ENCODE measurements around the gene COL6A2.
"Not testable (repeated sequence)": the region's sequence is repeated elsewhere in the genome, so short reads cannot be mapped to it uniquely, and the experiment has no call there.

COL6A2 gene

GRCh38 chr21:46168659-46169386, 70.9 kb downstream of the COL6A2 start:
- no peak overlapping the region for H3K4me3 ChIP-seq (ENCODE audit: low read depth, low read length)
- no peak overlapping the region for H3K27ac ChIP-seq
- no peak overlapping the region for H3K4me2 ChIP-seq (ENCODE audit: low read length)
- H2AFZ ChIP-seq, result no peak overlapping the region
- H3K79me2 ChIP-seq, result no peaks in the 10 kb centered on the region
- H3K36me3 ChIP-seq (ENCODE audit: control insufficient read depth, insufficient read depth, low read length), result no peaks in the 10 kb centered on the region
- H3K9ac ChIP-seq, result no peak overlapping the region
- no peaks in the 10 kb centered on the region for H3K4me1 ChIP-seq
- TF ChIP-seq CTCF (IDR thresholded peaks at IDR 0.05), result no peak
- H3K9me3 ChIP-seq (ENCODE audit: control insufficient read depth, low read length), result no peaks in the 10 kb centered on the region
- H3K27me3 ChIP-seq (ENCODE audit: control insufficient read depth, insufficient read depth, low read length), result no peaks in the 10 kb centered on the region

- not testable (repeated sequence) for H3K4me1 ChIP-seq; H3K36me3 ChIP-seq (ENCODE audit: control insufficient read depth, insufficient read depth, low read length); H2AFZ ChIP-seq; H3K27ac ChIP-seq; H3K4me2 ChIP-seq (ENCODE audit: low read length); H3K4me3 ChIP-seq (ENCODE audit: low read depth, low read length); H3K9me3 ChIP-seq (ENCODE audit: control insufficient read depth, low read length); H3K79me2 ChIP-seq; H3K27me3 ChIP-seq (ENCODE audit: control insufficient read depth, insufficient read depth, low read length); H3K9ac ChIP-seq
Measured at GRCh38 chr21:46170436-46171193, 72.7 kb downstream of the COL6A2 start.

GRCh38 chr21:46171585-46171984, 73.7 kb downstream of the COL6A2 start:
- H2AFZ ChIP-seq, result no peak overlapping the region
- H3K27me3 ChIP-seq (ENCODE audit: control insufficient read depth, insufficient read depth, low read length), result no peaks in the 10 kb centered on the region
- no peak for TF ChIP-seq CTCF (IDR thresholded peaks at IDR 0.05)
- H3K4me2 ChIP-seq (ENCODE audit: low read length), result no peak overlapping the region
- H3K9ac ChIP-seq, result no peak overlapping the region
- H3K36me3 ChIP-seq (ENCODE audit: control insufficient read depth, insufficient read depth, low read length), result no peaks in the 10 kb centered on the region
- no peak overlapping the region for H3K27ac ChIP-seq
- no peaks in the 10 kb centered on the region for H3K9me3 ChIP-seq (ENCODE audit: control insufficient read depth, low read length)
- H3K79me2 ChIP-seq, result no peaks in the 10 kb centered on the region
- no peaks in the 10 kb centered on the region for H3K4me1 ChIP-seq
- H3K4me3 ChIP-seq (ENCODE audit: low read depth, low read length), result no peak overlapping the region

GRCh38 chr21:46171996-46172862, 74.3 kb downstream of the COL6A2 start:
- no peak for TF ChIP-seq CTCF (IDR thresholded peaks at IDR 0.05)
- no peaks in the 10 kb centered on the region for H3K9me3 ChIP-seq (ENCODE audit: control insufficient read depth, low read length)
- no peak overlapping the region for H2AFZ ChIP-seq
- H3K79me2 ChIP-seq, result no peaks in the 10 kb centered on the region
- H3K4me1 ChIP-seq, result no peaks in the 10 kb centered on the region
- no peak overlapping the region for H3K9ac ChIP-seq
- H3K27me3 ChIP-seq (ENCODE audit: control insufficient read depth, insufficient read depth, low read length), result no peaks in the 10 kb centered on the region
- H3K4me2 ChIP-seq (ENCODE audit: low read length), result no peak overlapping the region
- no peak overlapping the region for H3K4me3 ChIP-seq (ENCODE audit: low read depth, low read length)
- H3K36me3 ChIP-seq (ENCODE audit: control insufficient read depth, insufficient read depth, low read length), result no peaks in the 10 kb centered on the region
- no peak overlapping the region for H3K27ac ChIP-seq

Data from parathyroid adenoma (tissue), 2 donors.